Thoracic aorta (tissue), 2 donors: Measurements from ENCODE around the gene CCDC148. TPM values are rescaled to one million over a fixed set of nuclear protein-coding genes. Genes with fewer than 3 reads are reported as not detected.

Experiments
- ATAC-seq: fragments of 150-250 bp; one replicate; pipeline ENCODE4 v1.8.0; 2017; ENCODE audit warnings: low read depth; ENCODE audit not compliant: insufficient number of reproducible peaks, low FRiP score
- DNase-seq: peaks from one replicate; pipeline ENCODE4 v3.0.0-alpha.2; 2020; ENCODE audit warnings: low spot score
- H3K27ac ChIP-seq, 2 donors: fragments of 200-600 bp; sonication (generic); 1 replicate in 1 of 2; 2 replicates in 1 of 2; pipeline ENCODE4 v1.5.1; 2016; ENCODE audit warnings: mild to moderate bottlenecking in 2 of 2, moderate library complexity in 2 of 2
- H3K27me3 ChIP-seq: fragments of 200-600 bp; sonication (generic); replicated peaks from 2 replicates; pipeline ENCODE4 v1.6.0; 2016; ENCODE audit warnings: mild to moderate bottlenecking; ENCODE audit not compliant: insufficient read depth
- H3K36me3 ChIP-seq: fragments of 200-600 bp; sonication (generic); one replicate; pipeline ENCODE4 v1.5.1; 2016
- H3K4me1 ChIP-seq, 2 donors: fragments of 200-600 bp; sonication (generic); 1 replicate in 1 of 2; 2 replicates in 1 of 2; pipeline versions ENCODE4 v1.5.1 to v1.6.0; 2016; ENCODE audit warnings: low read depth in 2 of 2, mild to moderate bottlenecking in 1 of 2; ENCODE audit not compliant: control insufficient read depth in 1 of 2
- H3K4me3 ChIP-seq: fragments of 200-600 bp; sonication (generic); 2 replicates; pipeline ENCODE4 v1.5.1; 2016; ENCODE audit warnings: mild to moderate bottlenecking
- H3K9me3 ChIP-seq: fragments of 200-600 bp; sonication (generic); 2 replicates; pipeline ENCODE4 v1.5.1; 2016
- total RNA-seq, 2 donors: library from RNA; depleted of rRNA; stranded (reverse); fragments of >200 nt; gene quantifications; one replicate each; pipeline versions ENCODE4 v1.1.0 to v1.2.3, GENCODE V29; 2016
- TF ChIP-seq, protein P1 (sequence below): fragments of 200-600 bp; sonication (generic); IDR thresholded peaks from one replicate; pipeline ENCODE4 v1.5.1; 2019; ENCODE audit warnings: antibody characterized with exemption

CCDC148 gene
- total RNA-seq, result under 1 TPM in 1 of 2 donors, not detected in 1; 0.71 TPM

DNA sequence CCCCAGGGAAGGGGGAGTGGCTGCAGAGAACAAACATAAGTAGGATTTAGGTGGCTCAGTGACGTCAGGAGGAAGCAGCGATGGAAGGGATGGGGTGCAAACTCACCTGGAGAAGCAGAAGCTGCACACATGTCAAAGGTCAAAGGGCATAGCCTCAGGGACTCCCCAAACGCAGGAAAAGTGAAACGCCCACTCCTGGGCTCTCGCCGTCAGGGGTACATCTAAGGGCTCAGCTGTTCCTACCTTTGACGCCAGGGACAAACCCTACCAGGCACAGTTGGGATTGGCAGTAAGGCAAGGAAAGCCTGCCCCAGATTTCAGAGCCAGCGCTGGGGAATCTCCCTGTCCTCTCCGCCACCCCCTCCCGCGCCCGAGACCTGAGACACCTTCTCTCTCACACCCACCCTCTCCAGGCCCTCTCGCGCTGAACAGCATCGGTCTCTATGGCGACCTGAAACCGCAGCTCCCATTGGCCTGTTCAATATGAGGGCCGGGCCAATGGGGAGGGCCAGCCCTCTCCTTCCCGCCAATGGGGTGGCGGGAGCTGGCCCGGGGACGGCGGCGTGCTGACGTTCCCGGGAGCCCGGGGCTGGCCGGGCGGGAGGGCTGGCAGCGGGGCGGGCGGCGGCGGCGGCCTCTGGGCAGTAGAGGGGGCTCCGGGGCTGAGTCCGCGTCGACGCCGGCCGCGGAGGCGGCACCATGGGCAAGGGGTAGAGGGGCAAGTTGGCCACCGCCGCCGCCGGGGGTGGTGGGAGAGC is at the start of gene CCDC148, which contains the start of gene PKP4:
TSS of gene CCDC148 (minus strand) at position 445 of the 758 bp plus-strand sequence. CDS start at position 131, 314 bp downstream.
TSS of gene PKP4 (plus strand) at position 644 of the 758 bp plus-strand sequence. CDS start 76,233 bp downstream, outside the sequence.
- no peaks in the 10 kb centered on the region for H3K36me3 ChIP-seq
- H3K4me3 ChIP-seq, result peak within 1 kb of the TSS; percentile 93
- peak within 1 kb of the TSS; percentile 82 to 84 for H3K27ac ChIP-seq
- TF ChIP-seq, protein P1, sequence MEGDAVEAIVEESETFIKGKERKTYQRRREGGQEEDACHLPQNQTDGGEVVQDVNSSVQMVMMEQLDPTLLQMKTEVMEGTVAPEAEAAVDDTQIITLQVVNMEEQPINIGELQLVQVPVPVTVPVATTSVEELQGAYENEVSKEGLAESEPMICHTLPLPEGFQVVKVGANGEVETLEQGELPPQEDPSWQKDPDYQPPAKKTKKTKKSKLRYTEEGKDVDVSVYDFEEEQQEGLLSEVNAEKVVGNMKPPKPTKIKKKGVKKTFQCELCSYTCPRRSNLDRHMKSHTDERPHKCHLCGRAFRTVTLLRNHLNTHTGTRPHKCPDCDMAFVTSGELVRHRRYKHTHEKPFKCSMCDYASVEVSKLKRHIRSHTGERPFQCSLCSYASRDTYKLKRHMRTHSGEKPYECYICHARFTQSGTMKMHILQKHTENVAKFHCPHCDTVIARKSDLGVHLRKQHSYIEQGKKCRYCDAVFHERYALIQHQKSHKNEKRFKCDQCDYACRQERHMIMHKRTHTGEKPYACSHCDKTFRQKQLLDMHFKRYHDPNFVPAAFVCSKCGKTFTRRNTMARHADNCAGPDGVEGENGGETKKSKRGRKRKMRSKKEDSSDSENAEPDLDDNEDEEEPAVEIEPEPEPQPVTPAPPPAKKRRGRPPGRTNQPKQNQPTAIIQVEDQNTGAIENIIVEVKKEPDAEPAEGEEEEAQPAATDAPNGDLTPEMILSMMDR, result peak; percentile 45
- no peaks in the 10 kb centered on the region for H3K27me3 ChIP-seq
- peaks cover 0 to 20% of the 10 kb centered on the region in 2 donors for H3K4me1 ChIP-seq
- H3K9me3 ChIP-seq, result no peaks in the 10 kb centered on the region
- DNase-seq, result peak; percentile 56
- peak; percentile 75 for ATAC-seq

DNA sequence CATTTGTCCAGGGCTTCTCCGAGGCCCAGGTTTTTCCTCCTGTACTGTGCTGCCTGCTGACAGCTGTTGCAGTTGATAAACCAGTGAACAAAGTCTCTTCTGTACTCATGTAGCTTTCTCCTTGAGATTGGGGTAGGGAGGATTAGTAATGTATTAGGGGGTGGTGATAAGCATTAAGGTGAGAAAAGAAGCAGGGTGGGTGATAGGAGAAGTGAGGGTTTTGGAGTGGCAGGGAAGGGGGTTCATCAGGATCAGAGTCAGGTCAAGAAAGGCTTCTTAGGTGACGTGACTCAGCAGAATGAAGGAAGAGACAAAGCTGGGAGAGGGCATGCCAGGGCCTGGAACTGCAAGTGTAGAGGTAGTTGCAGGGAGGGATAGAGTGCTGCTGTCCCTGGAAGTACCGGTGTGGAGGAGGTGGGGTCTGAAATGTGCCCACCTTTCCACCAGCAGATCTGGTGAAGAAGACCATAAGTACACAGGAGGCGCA is 48.9 kb upstream of the CCDC148 start:
- TF ChIP-seq, protein P1, result no peak
- Histone ChIP-seq H3K4me3 (no peak overlapping the region), H3K27ac (no peak overlapping the region), H3K27me3 (no peaks in the 10 kb centered on the region), H3K4me1 (peaks cover 0 to 15% of the 10 kb centered on the region in 2 donors), H3K9me3 (no peaks in the 10 kb centered on the region), H3K36me3 (no peaks in the 10 kb centered on the region)
- ATAC-seq (no peak), DNase-seq (no peak)

DNA sequence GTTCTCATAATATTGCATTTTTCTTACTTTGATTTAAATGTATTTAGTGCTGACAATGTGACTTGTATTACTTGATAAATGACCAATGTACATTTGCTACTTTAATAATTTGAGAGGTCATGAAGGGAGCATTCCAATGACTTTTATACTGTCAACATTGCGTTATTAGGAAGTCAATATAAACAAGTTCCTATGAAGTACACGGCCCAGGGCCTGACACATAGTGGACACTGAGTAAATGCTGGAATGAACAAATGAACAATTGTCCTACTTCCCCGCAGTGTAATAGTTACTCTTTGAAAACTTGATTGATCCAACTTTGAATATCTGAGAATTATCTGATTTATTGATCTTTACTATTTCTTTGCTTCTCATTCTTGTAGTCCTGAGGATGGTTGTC is 47.5 kb upstream of the CCDC148 start:
- no peak for DNase-seq
- H3K9me3 ChIP-seq, result no peaks in the 10 kb centered on the region
- peaks cover 2 to 15% of the 10 kb centered on the region in 2 donors for H3K4me1 ChIP-seq
- no peaks in the 10 kb centered on the region for H3K36me3 ChIP-seq
- ATAC-seq, result no peak
- TF ChIP-seq, protein P1, result no peak
- H3K4me3 ChIP-seq, result no peak overlapping the region
- no peaks in the 10 kb centered on the region for H3K27me3 ChIP-seq
- no peak overlapping the region for H3K27ac ChIP-seq

DNA sequence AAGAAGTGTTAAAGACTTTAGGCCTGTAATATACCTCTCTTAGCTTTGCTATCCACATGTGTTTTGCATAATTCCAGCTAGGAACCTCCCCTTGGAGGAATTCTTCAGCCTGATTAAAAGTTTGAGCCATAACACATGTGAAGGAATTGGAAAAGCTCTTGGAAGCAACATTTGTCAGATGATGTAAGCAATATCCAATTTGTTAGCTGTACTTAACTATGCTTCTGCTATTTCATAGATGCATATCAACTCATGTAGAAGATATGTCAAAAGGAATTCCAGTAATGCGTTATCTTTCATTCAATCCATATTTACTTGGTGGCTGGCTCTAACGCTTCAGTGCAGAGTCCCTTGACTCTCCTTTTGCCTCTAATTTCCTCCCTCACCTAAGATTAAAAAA is 46.4 kb upstream of the CCDC148 start:
- Histone ChIP-seq H3K9me3 (no peaks in the 10 kb centered on the region), H3K27me3 (no peaks in the 10 kb centered on the region), H3K36me3 (no peaks in the 10 kb centered on the region), H3K4me1 (peaks cover 2 to 15% of the 10 kb centered on the region in 2 donors), H3K27ac (no peak overlapping the region), H3K4me3 (no peak overlapping the region)
- DNase-seq (no peak), ATAC-seq (no peak)
- TF ChIP-seq, protein P1, result no peak

DNA sequence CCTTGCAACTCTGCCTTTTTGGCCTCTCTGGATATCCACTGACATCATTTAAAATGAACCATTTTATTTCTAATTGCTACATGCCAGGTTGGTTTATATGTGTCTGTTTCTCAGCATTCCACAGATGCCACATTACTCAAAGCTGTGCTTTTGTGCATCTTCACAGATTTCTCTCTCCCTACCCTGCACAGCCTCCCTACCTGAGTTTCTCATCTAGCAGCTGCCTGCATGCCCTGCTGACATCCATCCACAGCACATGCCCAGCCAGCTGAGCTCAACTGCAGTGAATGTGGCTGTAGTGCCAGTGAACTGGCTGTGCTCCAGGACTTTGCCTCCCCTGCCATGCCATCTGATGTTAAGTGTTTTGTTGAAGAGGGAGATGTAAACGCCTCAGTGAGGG is 44.7 kb upstream of the CCDC148 start:
- Histone ChIP-seq H3K27me3 (no peaks in the 10 kb centered on the region), H3K9me3 (no peaks in the 10 kb centered on the region), H3K4me1 (peaks cover 2 to 15% of the 10 kb centered on the region in 2 donors), H3K27ac (no peak overlapping the region), H3K4me3 (no peak overlapping the region), H3K36me3 (no peaks in the 10 kb centered on the region)
- ATAC-seq, result no peak
- DNase-seq, result no peak
- TF ChIP-seq, protein P1, result no peak
